HepG2 (cell line): Measurements from ENCODE around the gene CTNND1. TPM values are rescaled to one million over a fixed set of nuclear protein-coding genes. Genes with fewer than 3 reads are reported as not detected.

ENCODE experiments used
- ADNP ChIP-seq: sonication (generic); formaldehyde crosslinking; IDR thresholded peaks from 2 replicates; pipeline ENCODE4 v1.4.0; 2020; ENCODE audit warnings: missing genetic modification reagents
- ATF2 ChIP-seq: sonication (generic); formaldehyde crosslinking; IDR thresholded peaks from 2 replicates; pipeline ENCODE4 v1.4.0; 2020; ENCODE audit warnings: missing genetic modification reagents
- ATM ChIP-seq: fragments of 450-650 bp; IDR thresholded peaks from 2 replicates; pipeline ENCODE4 v1.7.1; 2017; ENCODE audit warnings: mild to moderate bottlenecking, borderline replicate concordance
- CBX2 ChIP-seq, 2 experiments: fragments of 200-600 bp in 1 of 2; sonication (generic); formaldehyde crosslinking in 1 of 2; IDR thresholded peaks; 2 replicates each; pipeline versions ENCODE4 v1.7.0 to v1.8.1; 2018 to 2022; ENCODE audit warnings: low read depth in 2 of 2, low read length in 1 of 2, mild to moderate bottlenecking in 1 of 2, missing genetic modification reagents in 1 of 2
- CENPBD1 ChIP-seq: sonication (generic); formaldehyde crosslinking; IDR thresholded peaks from 2 replicates; pipeline ENCODE4 v1.8.0; 2022; ENCODE audit warnings: missing genetic modification reagents, low read depth, mild to moderate bottlenecking, borderline replicate concordance
- HOXD1 ChIP-seq: sonication (generic); formaldehyde crosslinking; IDR thresholded peaks from 2 replicates; pipeline ENCODE4 v1.5.0; 2020; ENCODE audit warnings: missing genetic modification reagents
- MTF2 ChIP-seq: sonication (generic); formaldehyde crosslinking; IDR thresholded peaks from 2 replicates; pipeline ENCODE4 v1.5.0; 2020; ENCODE audit warnings: missing genetic modification reagents, borderline replicate concordance
- MYNN ChIP-seq: sonication (generic); formaldehyde crosslinking; IDR thresholded peaks from 2 replicates; pipeline ENCODE4 v1.4.0; 2020; ENCODE audit warnings: mild to moderate bottlenecking, low read depth, missing genetic modification reagents
- MZF1 ChIP-seq: sonication (generic); formaldehyde crosslinking; IDR thresholded peaks from 2 replicates; pipeline ENCODE4 v1.8.1; 2023; ENCODE audit warnings: mild to moderate bottlenecking, missing genetic modification reagents, borderline replicate concordance
- PTBP1 ChIP-seq: fragments of 200-400 bp; formaldehyde crosslinking; IDR thresholded peaks from 2 replicates; pipeline ENCODE4 v1.6.1; 2018; ENCODE audit warnings: low read length, low read depth; ENCODE audit not compliant: poor library complexity, severe bottlenecking
- SMYD3 ChIP-seq: sonication (generic); formaldehyde crosslinking; IDR thresholded peaks from 2 replicates; pipeline ENCODE4 v1.8.1; 2023; ENCODE audit warnings: mild to moderate bottlenecking, missing genetic modification reagents
- SNRNP70 ChIP-seq: fragments of 200-400 bp; formaldehyde crosslinking; IDR thresholded peaks from 2 replicates; pipeline ENCODE4 v1.6.1; 2017; ENCODE audit warnings: mild to moderate bottlenecking, low read depth, low read length, moderate library complexity
- TBX3 ChIP-seq: fragments of 450-650 bp; IDR thresholded peaks from 2 replicates; pipeline ENCODE4 v1.6.1; 2017; ENCODE audit warnings: antibody characterized with exemption, mild to moderate bottlenecking, inconsistent platforms, borderline replicate concordance
- ZFP36L2 ChIP-seq: sonication (generic); formaldehyde crosslinking; IDR thresholded peaks from 2 replicates; pipeline ENCODE4 v1.4.0; 2020; ENCODE audit warnings: missing genetic modification reagents
- ZNF10 ChIP-seq: sonication (generic); formaldehyde crosslinking; IDR thresholded peaks from 2 replicates; pipeline ENCODE4 v1.4.0; 2020; ENCODE audit warnings: mild to moderate bottlenecking, low read depth, missing genetic modification reagents, borderline replicate concordance
- ZNF124 ChIP-seq: sonication (generic); formaldehyde crosslinking; IDR thresholded peaks from 2 replicates; pipeline ENCODE4 v1.4.0; 2020; ENCODE audit warnings: missing genetic modification reagents
- ZNF143 ChIP-seq: sonication (generic); formaldehyde crosslinking; IDR thresholded peaks from 2 replicates; pipeline ENCODE4 v1.4.0; 2020; ENCODE audit warnings: missing genetic modification reagents
- ZNF230 ChIP-seq: sonication (generic); formaldehyde crosslinking; IDR thresholded peaks from 2 replicates; pipeline ENCODE4 v1.4.0; 2020; ENCODE audit warnings: mild to moderate bottlenecking, missing genetic modification reagents
- ZNF33A ChIP-seq: sonication (generic); formaldehyde crosslinking; IDR thresholded peaks from 2 replicates; pipeline ENCODE4 v1.5.1; 2020; ENCODE audit warnings: missing genetic modification reagents, mild to moderate bottlenecking, moderate library complexity, borderline replicate concordance
- ZNF572 ChIP-seq: sonication (generic); formaldehyde crosslinking; IDR thresholded peaks from 2 replicates; pipeline ENCODE4 v1.5.1; 2020; ENCODE audit warnings: mild to moderate bottlenecking, missing genetic modification reagents
- ZNF598 ChIP-seq: sonication (generic); formaldehyde crosslinking; IDR thresholded peaks from 2 replicates; pipeline ENCODE4 v1.5.1; 2020; ENCODE audit warnings: mild to moderate bottlenecking, missing genetic modification reagents, borderline replicate concordance
- ZNF660 ChIP-seq: sonication (generic); formaldehyde crosslinking; IDR thresholded peaks from 2 replicates; pipeline ENCODE4 v1.5.1; 2020; ENCODE audit warnings: mild to moderate bottlenecking, low read depth, missing genetic modification reagents, borderline replicate concordance
- ZNF713 ChIP-seq: sonication (generic); formaldehyde crosslinking; IDR thresholded peaks from 2 replicates; pipeline ENCODE4 v1.4.0; 2020; ENCODE audit warnings: mild to moderate bottlenecking, missing genetic modification reagents
- ZNF766 ChIP-seq: sonication (generic); formaldehyde crosslinking; IDR thresholded peaks from 2 replicates; pipeline ENCODE4 v1.5.0; 2020; ENCODE audit warnings: missing genetic modification reagents, borderline replicate concordance
- polyA plus RNA-seq, 8 experiments: library from polyadenylated mRNA; depleted of rRNA in 3 of 8; stranded (reverse) in 7 of 8; unstranded in 1 of 8; fragments of >200 nt; fragmentation: Illumina TruSeq in 4 of 8; extraction: Trizol in 4 of 8; gene quantifications; 2 replicates each; pipeline versions ENCODE4 v1.2.1 to v1.2.3, GENCODE V29; 2011 to 2016; ENCODE audit warnings: low read depth in 4 of 8, missing spikeins in 1 of 8, mixed read lengths in 1 of 8; ENCODE audit not compliant: insufficient read depth in 1 of 8
- total RNA-seq, 5 experiments: library from RNA; depleted of rRNA; stranded (reverse); fragments of >200 nt; fragmentation: Illumina TruSeq; extraction: Trizol; gene quantifications; 2 replicates each; pipeline ENCODE4 v1.2.3, GENCODE V29; 2016; ENCODE audit warnings: low read depth in 1 of 5
- TF ChIP-seq, protein P1 (sequence below): sonication (generic); formaldehyde crosslinking; IDR thresholded peaks from 2 replicates; pipeline ENCODE4 v1.5.0; 2020; ENCODE audit warnings: missing genetic modification reagents, mild to moderate bottlenecking, borderline replicate concordance
- TF ChIP-seq, protein P2 (sequence below): IDR thresholded peaks from 2 replicates; pipeline ENCODE4 v1.6.1; 2016; ENCODE audit warnings: low read depth

CTNND1 gene
- total and polyA plus RNA-seq, 2 of the 13 experiments (the other 11 are each of a cell fraction or from before 2014, with no cell fraction given): 117 to 128 TPM

- TF ChIP-seq, protein P1, sequence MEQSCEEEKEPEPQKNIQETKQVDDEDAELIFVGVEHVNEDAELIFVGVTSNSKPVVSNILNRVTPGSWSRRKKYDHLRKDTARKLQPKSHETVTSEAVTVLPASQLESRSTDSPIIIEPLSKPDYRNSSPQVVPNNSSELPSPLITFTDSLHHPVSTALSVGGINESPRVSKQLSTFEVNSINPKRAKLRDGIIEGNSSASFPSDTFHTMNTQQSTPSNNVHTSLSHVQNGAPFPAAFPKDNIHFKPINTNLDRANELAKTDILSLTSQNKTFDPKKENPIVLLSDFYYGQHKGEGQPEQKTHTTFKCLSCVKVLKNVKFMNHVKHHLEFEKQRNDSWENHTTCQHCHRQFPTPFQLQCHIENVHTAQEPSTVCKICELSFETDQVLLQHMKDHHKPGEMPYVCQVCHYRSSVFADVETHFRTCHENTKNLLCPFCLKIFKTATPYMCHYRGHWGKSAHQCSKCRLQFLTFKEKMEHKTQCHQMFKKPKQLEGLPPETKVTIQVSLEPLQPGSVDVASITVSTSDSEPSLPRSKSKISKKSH: no peak
- TF ChIP-seq CBX2 (IDR thresholded peaks at IDR 0.05; ENCODE audit: low read depth, low read length) (no peak), CBX2 (CRISPR knock-in tag; IDR thresholded peaks at IDR 0.05; ENCODE audit: low read depth) (no peak), ZNF10 (no peak), CENPBD1 (CRISPR knock-in tag) (no peak), ZNF33A (CRISPR knock-in tag) (no peak), ZFP36L2 (CRISPR knock-in tag) (no peak), HOXD1 (CRISPR knock-in tag) (no peak; the same call in 1 of the 2 replicates), MTF2 (CRISPR knock-in tag) (no peak), MYNN (CRISPR knock-in tag) (no peak), ZNF143 (CRISPR knock-in tag) (no peak; the same call in 1 of the 2 replicates), ZNF124 (CRISPR knock-in tag) (peak; percentile 81), ZNF598 (CRISPR knock-in tag) (no peak), ZNF713 (CRISPR knock-in tag) (no peak), ZNF660 (CRISPR knock-in tag) (no peak), SMYD3 (peak; percentile 7; the same call in 1 of the 2 replicates), ADNP (no peak), MZF1 (CRISPR knock-in tag) (no peak), ATF2 (CRISPR knock-in tag) (peak; percentile 40), PTBP1 (no peak), TBX3 (no peak; the same call in 1 of the 2 replicates), SNRNP70 (no peak), ZNF766 (CRISPR knock-in tag) (no peak), ATM (no peak), ZNF572 (CRISPR knock-in tag) (no peak), ZNF230 (CRISPR knock-in tag) (no peak)
- TF ChIP-seq, protein P2, sequence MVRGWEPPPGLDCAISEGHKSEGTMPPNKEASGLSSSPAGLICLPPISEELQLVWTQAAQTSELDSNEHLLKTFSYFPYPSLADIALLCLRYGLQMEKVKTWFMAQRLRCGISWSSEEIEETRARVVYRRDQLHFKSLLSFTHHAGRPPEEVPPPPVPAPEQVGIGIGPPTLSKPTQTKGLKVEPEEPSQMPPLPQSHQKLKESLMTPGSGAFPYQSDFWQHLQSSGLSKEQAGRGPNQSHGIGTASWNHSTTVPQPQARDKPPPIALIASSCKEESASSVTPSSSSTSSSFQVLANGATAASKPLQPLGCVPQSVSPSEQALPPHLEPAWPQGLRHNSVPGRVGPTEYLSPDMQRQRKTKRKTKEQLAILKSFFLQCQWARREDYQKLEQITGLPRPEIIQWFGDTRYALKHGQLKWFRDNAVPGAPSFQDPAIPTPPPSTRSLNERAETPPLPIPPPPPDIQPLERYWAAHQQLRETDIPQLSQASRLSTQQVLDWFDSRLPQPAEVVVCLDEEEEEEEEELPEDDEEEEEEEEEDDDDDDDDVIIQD (CRISPR knock-in tag): peak; percentile 87
These were observed 16.9 kb downstream of the CTNND1 start (continued) for GRCh38 chr11:57778318-57779037.
